HG03025 (cell line): ENCODE measurements around the gene TTC34.

Experiments used
- ATAC-seq: cut with Tn5 transposase; IDR thresholded peaks from one replicate; pipeline ENCODE4 v1.9.1; 2021; ENCODE audit warnings: mild to moderate bottlenecking, moderate library complexity; ENCODE audit not compliant: unreplicated experiment, low FRiP score

The TTC34 gene

DNA sequence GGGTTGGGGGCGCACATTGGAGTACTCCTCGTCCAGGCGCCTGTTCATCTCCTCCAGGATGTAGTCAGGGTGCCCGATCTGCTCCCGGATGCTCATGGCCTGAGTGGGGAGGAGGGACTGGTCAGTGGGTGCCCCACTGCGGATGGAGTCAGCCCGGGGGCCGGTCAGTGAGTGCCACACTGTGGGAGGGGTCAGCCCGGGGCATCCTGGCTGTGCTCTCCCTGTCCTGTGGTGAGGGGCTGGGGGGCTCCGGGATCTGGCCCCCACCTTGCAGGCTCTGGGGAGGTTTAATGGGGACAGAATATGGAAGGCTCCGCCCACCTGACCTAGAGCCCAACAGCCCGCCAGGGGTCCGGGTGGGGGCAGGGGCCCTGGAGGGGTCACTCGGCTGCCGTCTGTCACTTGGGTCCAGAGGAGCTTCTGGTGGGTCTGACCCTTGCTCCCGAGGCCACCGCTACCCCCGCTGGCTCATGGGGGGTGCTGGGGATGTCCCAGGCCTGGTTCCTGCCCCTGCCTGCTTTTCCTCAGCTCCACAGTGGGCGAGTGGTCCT lies 206.2 kb downstream of the TTC34 start:
- no peak for ATAC-seq

DNA sequence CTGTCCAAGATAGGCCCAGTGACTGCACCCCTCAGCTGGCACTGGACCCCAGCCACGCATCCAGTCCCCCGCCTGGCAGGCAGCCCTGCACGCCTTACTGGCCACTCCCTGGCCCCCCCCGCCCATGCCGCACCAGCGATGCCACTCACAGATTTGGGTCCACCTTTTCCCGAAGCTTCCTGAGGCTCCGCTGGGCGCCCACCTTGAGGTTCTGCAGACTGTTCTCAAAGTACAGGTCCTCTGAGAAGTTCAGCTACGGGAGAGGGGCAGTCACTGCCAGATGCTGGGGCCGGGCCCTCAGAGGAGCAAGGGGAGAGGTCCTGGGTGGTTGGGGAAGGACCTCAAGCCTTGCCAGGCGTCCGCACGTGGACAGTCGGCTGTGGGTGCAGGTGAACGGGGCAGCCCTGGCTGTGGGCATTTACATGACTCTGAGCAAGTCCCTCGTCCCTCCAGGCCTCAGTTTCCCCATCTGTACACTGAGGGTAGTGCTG lies 206.8 kb downstream of the TTC34 start:
- no peak for ATAC-seq

GRCh38 chr1:2594001-2594640 lies 207.4 kb downstream of the TTC34 start:
- ATAC-seq = no peak

GRCh38 chr1:2593251-2593878 lies 208.1 kb downstream of the TTC34 start:
- ATAC-seq = no peak

DNA sequence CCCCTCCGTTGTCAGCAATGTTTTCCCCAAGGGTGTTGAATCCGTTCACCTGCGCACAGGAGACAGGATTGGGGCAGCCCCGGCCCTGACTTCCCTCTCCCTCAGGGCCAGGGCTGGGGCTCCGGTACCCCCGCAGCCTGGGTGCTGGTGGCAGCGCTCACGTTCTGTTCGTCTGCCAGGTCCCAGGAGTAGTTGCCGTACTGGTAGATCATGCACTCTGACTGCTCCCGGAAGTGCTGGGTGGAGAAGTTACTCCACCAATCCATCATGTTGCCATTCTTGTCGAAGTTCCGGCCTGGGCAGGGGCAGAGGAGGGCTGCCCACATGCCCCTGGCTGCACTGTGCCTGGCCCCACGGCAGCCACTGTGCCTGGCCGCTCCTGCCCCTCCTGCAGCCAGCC lies 208.8 kb downstream of the TTC34 start:
- ATAC-seq = no peak

GRCh38 chr1:2591581-2592261 lies 209.8 kb downstream of the TTC34 start:
- ATAC-seq = no peak

GRCh38 chr1:2591233-2591580 lies 210.3 kb downstream of the TTC34 start:
- ATAC-seq = no peak

GRCh38 chr1:2590233-2591141 lies 211.0 kb downstream of the TTC34 start:
- ATAC-seq = no peak

GRCh38 chr1:2589431-2590232 lies 211.9 kb downstream of the TTC34 start:
- ATAC-seq = no peak

- no peak for ATAC-seq
These were observed 212.6 kb downstream of the TTC34 start for GRCh38 chr1:2588661-2589430.

DNA sequence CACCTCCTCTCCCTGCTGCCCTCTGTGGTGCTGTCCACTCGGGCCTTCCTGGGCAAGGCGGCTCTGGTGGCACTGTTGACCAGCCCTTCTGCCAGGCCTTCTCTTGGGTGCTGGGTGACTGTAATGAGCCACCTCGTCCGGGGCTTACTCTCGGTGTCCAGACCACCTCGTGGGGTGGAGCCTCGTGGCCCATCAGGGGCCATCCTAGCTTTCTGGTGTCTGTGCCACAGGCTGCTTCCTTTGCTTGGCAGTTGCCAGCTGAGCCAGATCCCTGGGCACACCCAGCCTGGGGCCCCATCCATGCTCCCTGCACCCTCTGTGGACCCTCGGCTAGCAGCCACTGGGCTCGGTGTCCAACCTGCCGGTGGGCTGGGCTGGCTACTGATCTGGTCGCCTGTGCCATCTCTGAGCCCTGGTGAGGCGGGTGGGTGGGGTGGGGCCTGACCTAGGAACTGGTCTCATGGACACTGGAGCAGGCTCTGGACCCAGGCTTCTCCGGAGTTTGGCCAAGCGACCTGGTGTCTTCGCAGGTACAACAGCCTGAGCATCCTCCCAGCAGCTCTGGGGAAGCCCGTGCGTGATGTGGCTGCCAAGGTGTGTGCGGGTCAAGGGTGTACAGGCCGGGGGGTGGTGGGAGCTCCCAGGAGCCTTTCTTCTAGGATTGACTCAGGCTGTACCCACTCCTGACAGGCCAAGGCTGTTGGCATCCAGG lies 213.5 kb downstream of the TTC34 start:
- ATAC-seq = no peak

- ATAC-seq = no peak
These were observed 214.2 kb downstream of the TTC34 start for GRCh38 chr1:2587071-2587859.

DNA sequence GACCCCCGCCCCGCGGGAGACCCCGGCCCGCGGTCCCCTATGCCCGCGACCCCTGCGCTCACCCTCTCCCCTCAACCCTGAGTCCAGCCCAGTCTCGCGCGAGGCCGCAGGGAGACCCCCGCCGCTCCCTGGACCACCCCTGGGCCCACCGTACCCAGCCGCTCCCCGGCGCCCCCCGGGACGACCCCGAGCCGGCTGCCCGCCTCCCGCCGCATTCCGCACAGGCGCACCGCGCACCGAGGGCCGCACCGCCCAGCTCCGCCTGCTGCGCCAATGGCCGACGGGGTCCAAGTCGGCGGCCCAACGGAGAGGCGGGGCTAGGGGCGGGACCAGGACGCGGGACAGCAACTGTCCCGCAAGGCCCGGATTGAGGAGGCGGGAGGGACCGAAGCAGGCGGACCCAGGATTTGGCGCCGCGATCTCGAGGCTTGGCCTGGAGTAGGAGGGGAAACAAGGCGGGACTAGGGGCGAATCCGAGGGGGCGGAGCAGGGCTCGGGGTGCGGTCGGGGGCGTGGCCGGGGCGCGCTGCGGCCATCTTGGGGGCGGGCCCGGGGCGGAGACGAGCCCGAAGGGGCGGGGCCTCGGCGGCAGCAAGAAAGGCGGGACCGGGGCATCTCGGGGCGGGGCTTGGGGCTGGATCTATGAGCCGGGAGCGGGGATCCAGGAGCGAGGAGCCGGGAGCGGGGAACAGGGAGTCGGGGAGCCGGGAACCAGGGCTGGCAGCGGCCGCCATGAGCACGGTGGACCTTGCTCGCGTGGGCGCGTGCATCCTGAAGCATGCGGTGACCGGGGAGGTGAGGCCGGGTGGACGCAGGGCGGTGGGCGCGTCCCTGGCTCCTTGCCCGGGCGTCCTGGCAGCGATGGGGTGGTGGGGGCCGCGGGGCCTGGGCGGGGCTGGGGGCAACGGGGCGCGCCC lies 215.1 kb downstream of the TTC34 start, which contains the start of gene PRXL2B:
Gene PRXL2B, plus strand, starts transcription at position 624 of the 917 bp plus-strand sequence. Its CDS starts 109 bp downstream, at position 733.
- ATAC-seq = peak; percentile 54
